IMR-90 (cell line): ENCODE data around the gene CCDC150. TPM values are rescaled to one million over a fixed set of nuclear protein-coding genes. Genes with fewer than 3 reads are reported as not detected.

Experiments used
- ATAC-seq: fragments of 200-7000 bp; cut with Tn5 transposase; 2 replicates; pipeline ENCODE4 v1.9.1; 2020; ENCODE audit warnings: low read depth, mild to moderate bottlenecking, moderate library complexity
- BruUV-seq: library from RNA; stranded (reverse); fragments of 400-500 nt; replicated peaks from 2 replicates; lab custom pipeline; 2021; lab: Mats Ljungman, UMichigan
- CTCF ChIA-PET: fragments of 300-600 bp; formaldehyde crosslinking; extraction: SDS; loops from one replicate; lab custom pipeline; 2021; ENCODE audit warnings: antibody characterized with exemption; lab: Yijun Ruan, JAX
- POLR2A ChIA-PET: fragments of 300-600 bp; sonication (Branson Sonifier 250); formaldehyde crosslinking; loops from one replicate; lab custom pipeline; 2022; ENCODE audit warnings: antibody characterized with exemption; ENCODE audit not compliant: unreplicated experiment; lab: Charles Lee
- DNase-seq: peaks from one replicate; pipeline ENCODE4 v3.0.0; 2013
- H2AFZ ChIP-seq: replicated peaks from 2 replicates; pipeline ENCODE3; 2013; ENCODE audit warnings: low read length, mild to moderate bottlenecking; ENCODE audit not compliant: poor library complexity
- H2AK5ac ChIP-seq: 2 replicates; pipeline ENCODE4 v1.6.1; 2013; ENCODE audit warnings: low read depth, low read length, inconsistent platforms
- H2AK9ac ChIP-seq: replicated peaks from 2 replicates; pipeline ENCODE3; 2013; ENCODE audit warnings: mild to moderate bottlenecking, low read depth, low read length, moderate library complexity; ENCODE audit not compliant: poor library complexity
- H2BK120ac ChIP-seq: 2 replicates; pipeline ENCODE4 v1.6.1; 2013; ENCODE audit warnings: low read depth, low read length, inconsistent platforms
- H2BK15ac ChIP-seq: 3 replicates; pipeline ENCODE4 v1.6.1; 2013; ENCODE audit warnings: low read depth, low read length, inconsistent platforms
- H2BK20ac ChIP-seq: 2 replicates; pipeline ENCODE4 v1.6.1; 2013; ENCODE audit warnings: low read depth, mild to moderate bottlenecking, inconsistent platforms, low read length, moderate library complexity
- H2BK5ac ChIP-seq: 2 replicates; pipeline ENCODE4 v1.6.1; 2013; ENCODE audit warnings: mild to moderate bottlenecking, low read depth, low read length, inconsistent platforms; ENCODE audit not compliant: poor library complexity, severe bottlenecking
- H3K14ac ChIP-seq: replicated peaks from 2 replicates; pipeline ENCODE4 v1.6.1; 2013; ENCODE audit warnings: low read depth, low read length, inconsistent platforms
- H3K18ac ChIP-seq: 2 replicates; pipeline ENCODE4 v1.6.1; 2013; ENCODE audit warnings: low read depth, low read length, control low read depth
- H3K23ac ChIP-seq: 2 replicates; pipeline ENCODE4 v1.6.1; 2013; ENCODE audit warnings: low read depth, low read length, inconsistent platforms
- H3K27ac ChIP-seq: 2 replicates; pipeline ENCODE4 v1.5.1; 2013; ENCODE audit warnings: mild to moderate bottlenecking, control low read depth, low read length; ENCODE audit not compliant: insufficient read depth
- H3K27me3 ChIP-seq: 2 replicates; pipeline ENCODE4 v1.6.1; 2013; ENCODE audit warnings: low read length; ENCODE audit not compliant: control insufficient read depth, insufficient read depth
- H3K36me3 ChIP-seq: 2 replicates; pipeline ENCODE4 v1.6.1; 2013; ENCODE audit warnings: low read length, mixed read lengths; ENCODE audit not compliant: control insufficient read depth, insufficient read depth
- H3K4ac ChIP-seq: 2 replicates; pipeline ENCODE4 v1.6.1; 2013; ENCODE audit warnings: low read depth, low read length, inconsistent platforms
- H3K4me1 ChIP-seq: 2 replicates; pipeline ENCODE4 v1.6.1; 2013; ENCODE audit warnings: low read length, mixed read lengths; ENCODE audit not compliant: control insufficient read depth, insufficient read depth
- H3K4me2 ChIP-seq: 2 replicates; pipeline ENCODE4 v1.6.1; 2013; ENCODE audit warnings: low read depth, mild to moderate bottlenecking, control low read depth, low read length, moderate library complexity
- H3K4me3 ChIP-seq: 2 replicates; pipeline ENCODE4 v1.5.1; 2013; ENCODE audit warnings: low read depth, mild to moderate bottlenecking, control low read depth, low read length, moderate library complexity; ENCODE audit not compliant: insufficient read depth
- H3K56ac ChIP-seq: 2 replicates; pipeline ENCODE4 v1.6.1; 2013; ENCODE audit warnings: low read length, inconsistent platforms; ENCODE audit not compliant: insufficient read depth; ENCODE audit errors: extremely low read depth
- H3K79me1 ChIP-seq, 2 experiments: 2 replicates each; pipeline ENCODE4 v1.6.1; 2013; ENCODE audit warnings: low read length in 2 of 2, inconsistent platforms in 1 of 2, low read depth in 1 of 2
- H3K9ac ChIP-seq: 2 replicates; pipeline ENCODE4 v1.6.1; 2013; ENCODE audit warnings: low read depth, low read length, control low read depth
- H3K9me1 ChIP-seq: 2 replicates; pipeline ENCODE4 v1.6.1; 2013; ENCODE audit warnings: low read length, inconsistent platforms; ENCODE audit not compliant: insufficient read depth
- H3K9me3 ChIP-seq: 2 replicates; pipeline ENCODE4 v1.6.1; 2013; ENCODE audit warnings: low read length; ENCODE audit not compliant: control insufficient read depth, insufficient read depth
- H4K20me1 ChIP-seq: 2 replicates; pipeline ENCODE4 v1.6.1; 2013; ENCODE audit warnings: low read length, inconsistent platforms; ENCODE audit not compliant: insufficient read depth
- H4K5ac ChIP-seq: 2 replicates; pipeline ENCODE4 v1.6.1; 2013; ENCODE audit warnings: mild to moderate bottlenecking, low read depth, low read length, control low read depth
- H4K8ac ChIP-seq, 2 experiments: 2 replicates each; pipeline ENCODE4 v1.6.1; 2013; ENCODE audit warnings: low read depth in 2 of 2, low read length in 2 of 2, control low read depth in 1 of 2, inconsistent platforms in 1 of 2
- H4K91ac ChIP-seq: 2 replicates; pipeline ENCODE4 v1.6.1; 2013; ENCODE audit warnings: low read depth, low read length, inconsistent platforms; ENCODE audit not compliant: insufficient read depth
- BHLHE40 ChIP-seq: fragments of 150-350 bp; IDR thresholded peaks from 2 replicates; pipeline ENCODE4 v1.6.1; 2016; ENCODE audit warnings: mild to moderate bottlenecking, low read depth, low read length
- CEBPB ChIP-seq: IDR thresholded peaks from 2 replicates; pipeline ENCODE4 v1.6.1; 2012; ENCODE audit warnings: low read depth, low read length, improper control_type of control experiment
- CHD1 ChIP-seq: IDR thresholded peaks from 2 replicates; pipeline ENCODE4 v1.6.1; 2012; ENCODE audit warnings: low read depth, low read length, improper control_type of control experiment
- ELK1 ChIP-seq: fragments of 150-350 bp; IDR thresholded peaks from 2 replicates; pipeline ENCODE4 v1.6.1; 2016; ENCODE audit warnings: low read depth, mild to moderate bottlenecking, low read length, moderate library complexity, borderline replicate concordance
- FOS ChIP-seq: fragments of 150-350 bp; IDR thresholded peaks from 2 replicates; pipeline ENCODE4 v1.6.1; 2016; ENCODE audit warnings: low read depth, low read length
- MAZ ChIP-seq: IDR thresholded peaks from 2 replicates; pipeline ENCODE4 v1.6.1; 2012; ENCODE audit warnings: low read depth, mild to moderate bottlenecking, low read length, improper control_type of control experiment, moderate library complexity, borderline replicate concordance
- MXI1 ChIP-seq: IDR thresholded peaks from 2 replicates; pipeline ENCODE4 v1.6.1; 2012; ENCODE audit warnings: low read depth, mild to moderate bottlenecking, low read length, moderate library complexity, borderline replicate concordance
- RAD21 ChIP-seq: IDR thresholded peaks from 2 replicates; pipeline ENCODE4 v1.6.1; 2012; ENCODE audit warnings: low read length, improper control_type of control experiment
- RCOR1 ChIP-seq: IDR thresholded peaks from 2 replicates; pipeline ENCODE4 v1.6.1; 2012; ENCODE audit warnings: mild to moderate bottlenecking, low read length, improper control_type of control experiment; ENCODE audit not compliant: insufficient replicate concordance
- RFX5 ChIP-seq: IDR thresholded peaks from 2 replicates; pipeline ENCODE4 v1.8.0; 2012; ENCODE audit warnings: low read depth, mild to moderate bottlenecking, low read length, moderate library complexity
- SMC3 ChIP-seq: fragments of 150-350 bp; IDR thresholded peaks from 2 replicates; pipeline ENCODE4 v1.6.1; 2016; ENCODE audit warnings: low read depth, mild to moderate bottlenecking, antibody characterized with exemption, low read length, moderate library complexity
- USF2 ChIP-seq: fragments of 150-350 bp; IDR thresholded peaks from 2 replicates; pipeline ENCODE4 v1.6.1; 2017; ENCODE audit warnings: mild to moderate bottlenecking, antibody characterized with exemption, low read length, low read depth
- WGBS, 2 experiments: methylation state at CpG; one replicate each; pipeline versions ENCODE4 v1.1.5 to v1.1.7; 2013; ENCODE audit warnings: missing lambda C conversion rate in 2 of 2; ENCODE audit not compliant: insufficient read length in 1 of 2; ENCODE audit errors: extremely low coverage in 2 of 2; 5-methylcytosine and 5-hydroxymethylcytosine counted together
- dilution Hi-C: fragments of 300-500 bp; cut with HindIII; formaldehyde crosslinking; loops from one replicate; pipeline ENCODE4 v1.14.3; 2018; ENCODE audit warnings: low sequenced_read_pairs; ENCODE audit not compliant: unreplicated experiment
- in situ Hi-C: fragments of 300-500 bp; cut with MboI; formaldehyde crosslinking; loops from 3 replicates; pipeline ENCODE4 v1.14.3; 2019; ENCODE audit warnings: low sequenced_read_pairs, inconsistent platforms, mixed read lengths
- intact Hi-C: fragments of 100-400 bp; cut with micrococcal nuclease; formaldehyde crosslinking; loops from 2 replicates; pipeline ENCODE4 v1.10.0; 2022
- polyA plus RNA-seq, 3 experiments: library from polyadenylated mRNA; depleted of rRNA; stranded (reverse); fragments of >200 nt; gene quantifications; 2 replicates each; pipeline ENCODE4 v1.2.3, GENCODE V29; 2012; ENCODE audit warnings: low replicate concordance in 1 of 3
- total RNA-seq: library from RNA; depleted of rRNA; stranded (reverse); fragments of >200 nt; gene quantifications from 2 replicates; pipeline ENCODE4 v1.2.3, GENCODE V29; 2012

The CCDC150 gene
- total and polyA plus RNA-seq, 2 of the 4 experiments (the other 2 are of a cell fraction), result 3.8 to 4.3 TPM

GRCh38 chr2:196737046-196737445 is 97.5 kb downstream of the CCDC150 start:
- Histone ChIP-seq H3K56ac (no peak overlapping the region; the same call in 1 of the 2 replicates), H3K27me3 (no peaks in the 10 kb centered on the region), H3K18ac (no peak overlapping the region), H2BK5ac (no peak overlapping the region), H3K9ac (no peak overlapping the region), H2BK20ac (no peak overlapping the region), H3K9me3 (no peaks in the 10 kb centered on the region), H4K8ac (no peak overlapping the region), H3K23ac (no peak overlapping the region), H2AFZ (no peak overlapping the region), H3K27ac (no peak overlapping the region), H2BK15ac (no peak overlapping the region), H3K4me3 (no peak overlapping the region), H2AK5ac (no peak overlapping the region), H3K9me1 (no peaks in the 10 kb centered on the region), H3K36me3 (0 out of 2 replicates have a peak, but pooled peaks cover 2% of the 10 kb centered on the region), H4K91ac (no peak overlapping the region), H2BK120ac (no peak overlapping the region), H3K4ac (no peak overlapping the region), H4K5ac (no peak overlapping the region), H3K4me2 (no peak overlapping the region), H3K14ac (no peak overlapping the region), H4K20me1 (no peaks in the 10 kb centered on the region), H3K4me1 (no peaks in the 10 kb centered on the region), H2AK9ac (no peak overlapping the region), H3K79me1 (no peaks in the 10 kb centered on the region)
- DNase-seq, result no peak
- ChIA-PET CTCF (no interaction called here), POLR2A (no interaction called here)
- in situ Hi-C loops (no loop called here), intact Hi-C loops (no loop called here), dilution Hi-C loops (no loop called here)
- no peak for ATAC-seq
- no TSS peak for BruUV-seq
- no peak for TF ChIP-seq USF2
- TF ChIP-seq MAZ, result no peak
- TF ChIP-seq BHLHE40, result no peak
- no peak for TF ChIP-seq ELK1
- no peak for TF ChIP-seq CEBPB
- TF ChIP-seq MXI1, result no peak
- no peak for TF ChIP-seq SMC3
- no peak for TF ChIP-seq RCOR1
- TF ChIP-seq FOS, result no peak
- TF ChIP-seq CHD1, result no peak
- TF ChIP-seq RFX5, result no peak
- TF ChIP-seq RAD21, result no peak
- no CpG with 5 or more reads among the region's 2 CpGs for WGBS, 2 experiments
